ENCODE data around the gene CDKN2A.

DNA sequence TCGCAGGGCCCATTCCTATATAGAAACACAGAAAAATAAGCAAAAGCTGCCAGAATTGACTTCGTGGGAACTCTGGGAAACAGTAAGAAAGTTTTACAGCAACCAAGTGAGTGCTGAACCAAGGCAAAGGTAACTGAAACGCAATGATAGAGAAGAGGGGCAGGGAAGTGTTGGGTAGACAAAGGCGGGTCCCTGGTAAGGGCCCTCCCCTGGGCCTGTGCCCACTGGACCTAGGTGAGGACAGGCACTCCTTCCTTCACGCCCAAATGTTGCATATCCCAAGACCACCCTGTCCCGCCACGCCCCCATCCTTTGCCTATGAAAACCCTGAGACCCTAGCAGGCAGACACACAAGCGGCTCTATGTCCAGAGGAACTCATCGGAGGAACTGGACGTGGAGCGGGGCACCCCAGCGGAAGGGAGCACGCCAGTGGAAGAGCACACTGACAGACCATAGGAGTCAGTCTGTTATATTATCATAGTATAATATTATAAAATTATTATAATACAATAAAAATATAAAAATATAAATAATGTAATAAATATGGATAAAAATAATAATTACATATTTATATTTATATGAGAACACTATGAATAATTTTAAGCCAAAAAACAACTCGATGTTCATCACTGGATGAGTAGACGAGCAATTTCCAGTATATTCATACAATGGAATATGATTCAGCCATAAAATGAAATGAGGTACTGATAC lies 27.9 kb downstream of the CDKN2A start:
- TF ChIP-seq, protein P1, sequence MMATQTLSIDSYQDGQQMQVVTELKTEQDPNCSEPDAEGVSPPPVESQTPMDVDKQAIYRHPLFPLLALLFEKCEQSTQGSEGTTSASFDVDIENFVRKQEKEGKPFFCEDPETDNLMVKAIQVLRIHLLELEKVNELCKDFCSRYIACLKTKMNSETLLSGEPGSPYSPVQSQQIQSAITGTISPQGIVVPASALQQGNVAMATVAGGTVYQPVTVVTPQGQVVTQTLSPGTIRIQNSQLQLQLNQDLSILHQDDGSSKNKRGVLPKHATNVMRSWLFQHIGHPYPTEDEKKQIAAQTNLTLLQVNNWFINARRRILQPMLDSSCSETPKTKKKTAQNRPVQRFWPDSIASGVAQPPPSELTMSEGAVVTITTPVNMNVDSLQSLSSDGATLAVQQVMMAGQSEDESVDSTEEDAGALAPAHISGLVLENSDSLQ (IDR thresholded peaks at IDR 0.05) = no peak
- TF ChIP-seq SP1 (IDR thresholded peaks at IDR 0.05) = no peak
- TF ChIP-seq ELF4 (IDR thresholded peaks at IDR 0.05) = no peak
- no peak for TF ChIP-seq SUZ12 (IDR thresholded peaks at IDR 0.05)
- TF ChIP-seq FOXM1 (IDR thresholded peaks at IDR 0.05; ENCODE audit: borderline replicate concordance) = no peak
- TF ChIP-seq TARDBP (IDR thresholded peaks at IDR 0.05) = no peak
- TF ChIP-seq ARNT (IDR thresholded peaks at IDR 0.05) = no peak
- no peak for TF ChIP-seq BHLHE40 (IDR thresholded peaks at IDR 0.05; ENCODE audit: borderline replicate concordance)
- no peak for TF ChIP-seq NFRKB (IDR thresholded peaks at IDR 0.05)
- no peak for TF ChIP-seq FOXA1 (IDR thresholded peaks at IDR 0.05)
